ENCODE results near the gene SRPRA. TPM values are rescaled to one million over a fixed set of nuclear protein-coding genes. Genes with fewer than 3 reads are reported as not detected.

Gene SRPRA
- polyA plus RNA-seq, 1 donor (not counting 4 experiments of a cell fraction or from before 2014, with no cell fraction given), result 56.0 TPM

DNA sequence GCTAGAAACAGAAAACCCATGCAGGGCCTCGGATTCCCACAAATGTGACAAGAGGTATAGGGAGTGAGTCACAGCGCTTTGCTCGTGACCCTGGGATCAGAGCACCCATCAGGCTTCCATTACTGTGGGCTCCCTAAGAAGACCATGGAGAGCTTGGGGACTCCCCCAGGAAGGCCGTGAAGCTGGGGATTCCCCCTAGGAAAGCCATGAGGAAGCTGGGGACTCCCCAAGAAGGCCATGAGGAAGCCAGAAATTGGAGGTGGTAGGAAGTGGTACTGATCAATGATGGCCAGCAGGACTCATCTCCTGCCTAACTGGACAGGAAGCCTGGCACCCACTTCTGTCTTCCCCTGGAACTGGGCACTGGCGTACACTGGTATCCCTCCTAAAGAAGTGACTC lies 25.0 kb upstream of the SRPRA start:
- no peaks in the 10 kb centered on the region for H3K27me3 ChIP-seq (ENCODE audit: control insufficient read depth, extremely low read depth, insufficient read depth, low read length)
- dilution Hi-C loops (cut with MboI; ENCODE audit: extremely low pct_ligation_motif_present, low sequenced_read_pairs), result no loop called here

GRCh38 chr11:126290887-126291286 lies 22.2 kb upstream of the SRPRA start:
- Histone ChIP-seq H3K36me3 (ENCODE audit: control insufficient read depth in 2 of 2, extremely low read depth in 1 of 2, insufficient read depth in 2 of 2, low read length in 2 of 2) (peaks cover 15 to 17% of the 10 kb centered on the region in 2 experiments), H3K4me2 (ENCODE audit: control insufficient read depth, extremely low read depth, insufficient read depth, low read depth, low read length) (no peak overlapping the region), H3K79me2 (ENCODE audit: control insufficient read depth, insufficient read depth, low read length) (no peaks in the 10 kb centered on the region), H4K20me1 (ENCODE audit: control insufficient read depth, extremely low read depth, insufficient read depth, low read length) (no peaks in the 10 kb centered on the region), H3K9ac (ENCODE audit: control insufficient read depth, extremely low read depth, insufficient read depth, low read length) (no peak overlapping the region), H2AFZ (ENCODE audit: control insufficient read depth, low read length) (no peak overlapping the region), H3K4me3 (ENCODE audit: control insufficient read depth in 2 of 3, extremely low read depth in 1 of 3, insufficient read depth in 2 of 3, low read depth in 1 of 3, low read length in 3 of 3) (no peak overlapping the region), H3K27me3 (ENCODE audit: control insufficient read depth, extremely low read depth, insufficient read depth, low read length) (no peaks in the 10 kb centered on the region), H3K9me1 (ENCODE audit: control insufficient read depth, extremely low read depth, insufficient read depth, low read length) (no peaks in the 10 kb centered on the region), H3K27ac (ENCODE audit: control insufficient read depth, insufficient read depth, low read length) (no peak overlapping the region), H3K4me1 (ENCODE audit: control insufficient read depth, extremely low read depth, insufficient read depth, low read length) (no peaks in the 10 kb centered on the region), H3K9me3 (ENCODE audit: control insufficient read depth, low read depth, low read length) (no peaks in the 10 kb centered on the region)
- TF ChIP-seq EZH2 (IDR thresholded peaks at IDR 0.05; ENCODE audit: low read length), result no peak
- no peak for TF ChIP-seq CTCF (optimal IDR thresholded peaks at IDR 0.05 in 1 of 3, IDR thresholded peaks at IDR 0.05 in 1 of 3, conservative IDR thresholded peaks at IDR 0.05 in 1 of 3; ENCODE audit: extremely low read depth in 1 of 3, insufficient read depth in 2 of 3, low read length in 3 of 3)
- dilution Hi-C loops (cut with MboI; ENCODE audit: extremely low pct_ligation_motif_present, low sequenced_read_pairs), result no loop called here
- DNase-seq (ENCODE audit: low read depth, low spot score) (no peak), FAIRE-seq (no peak)

More for the DNA sequence above, 25.0 kb upstream of the SRPRA start:
- TF ChIP-seq EZH2 (IDR thresholded peaks at IDR 0.05; ENCODE audit: low read length) (no peak), CTCF (optimal IDR thresholded peaks at IDR 0.05 in 1 of 3, IDR thresholded peaks at IDR 0.05 in 1 of 3, conservative IDR thresholded peaks at IDR 0.05 in 1 of 3; ENCODE audit: extremely low read depth in 1 of 3, insufficient read depth in 2 of 3, low read length in 3 of 3) (no peak)
- no peaks in the 10 kb centered on the region for H3K79me2 ChIP-seq (ENCODE audit: control insufficient read depth, insufficient read depth, low read length)
- no peaks in the 10 kb centered on the region for H3K4me1 ChIP-seq (ENCODE audit: control insufficient read depth, extremely low read depth, insufficient read depth, low read length)
- no peaks in the 10 kb centered on the region for H3K9me3 ChIP-seq (ENCODE audit: control insufficient read depth, low read depth, low read length)
- no peak overlapping the region for H2AFZ ChIP-seq (ENCODE audit: control insufficient read depth, low read length)
- H3K9me1 ChIP-seq (ENCODE audit: control insufficient read depth, extremely low read depth, insufficient read depth, low read length), result no peaks in the 10 kb centered on the region
- no peak overlapping the region for H3K4me2 ChIP-seq (ENCODE audit: control insufficient read depth, extremely low read depth, insufficient read depth, low read depth, low read length)
- no peak overlapping the region for H3K4me3 ChIP-seq (ENCODE audit: control insufficient read depth in 2 of 3, extremely low read depth in 1 of 3, insufficient read depth in 2 of 3, low read depth in 1 of 3, low read length in 3 of 3)
- H3K9ac ChIP-seq (ENCODE audit: control insufficient read depth, extremely low read depth, insufficient read depth, low read length), result no peak overlapping the region
- no peaks in the 10 kb centered on the region for H4K20me1 ChIP-seq (ENCODE audit: control insufficient read depth, extremely low read depth, insufficient read depth, low read length)
- peaks cover 15 to 17% of the 10 kb centered on the region in 2 experiments for H3K36me3 ChIP-seq (ENCODE audit: control insufficient read depth in 2 of 2, extremely low read depth in 1 of 2, insufficient read depth in 2 of 2, low read length in 2 of 2)
- no peak overlapping the region for H3K27ac ChIP-seq (ENCODE audit: control insufficient read depth, insufficient read depth, low read length)
- DNase-seq (ENCODE audit: low read depth, low spot score) (no peak), FAIRE-seq (no peak)

Data from keratinocyte (primary cell).